Measurements from ENCODE around the gene HASPIN. TPM values are rescaled to one million over a fixed set of nuclear protein-coding genes. Genes with fewer than 3 reads are reported as not detected.

Gene HASPIN
- total RNA-seq, 6 experiments from 2014 or later: 3.5 to 8.0 (median 7.0) TPM

GRCh38 chr17:3739422-3740124 lies 15.9 kb downstream of the HASPIN start:
- H3K27me3 Mint-ChIP-seq (ENCODE audit: insufficient read depth): peaks cover 5% of the 10 kb centered on the region
- no peak overlapping the region for H3K27ac Mint-ChIP-seq
- H3K36me3 Mint-ChIP-seq (ENCODE audit: low read depth): no peaks in the 10 kb centered on the region
- TF ChIP-seq CTCF (IDR thresholded peaks at IDR 0.05): no peak
- no peak for DNase-seq
- H3K4me1 Mint-ChIP-seq (ENCODE audit: low read depth): peaks cover 20% of the 10 kb centered on the region
- H3K4me3 Mint-ChIP-seq: no peak overlapping the region
- no peaks in the 10 kb centered on the region for H3K9me3 Mint-ChIP-seq

- Mint-ChIP-seq H3K4me3 (no peak overlapping the region), H3K9me3 (no peaks in the 10 kb centered on the region), H3K27ac (no peak overlapping the region), H3K36me3 (ENCODE audit: low read depth) (no peaks in the 10 kb centered on the region), H3K4me1 (ENCODE audit: low read depth) (peaks cover 19% of the 10 kb centered on the region), H3K27me3 (ENCODE audit: insufficient read depth) (peaks cover 8% of the 10 kb centered on the region)
- no peak for TF ChIP-seq CTCF (IDR thresholded peaks at IDR 0.05)
- DNase-seq: no peak
Measured at GRCh38 chr17:3740611-3741073, 16.9 kb downstream of the HASPIN start.

GRCh38 chr17:3744014-3744413 lies 20.3 kb downstream of the HASPIN start:
- H3K4me1 Mint-ChIP-seq (ENCODE audit: low read depth): no peaks in the 10 kb centered on the region
- H3K36me3 Mint-ChIP-seq (ENCODE audit: low read depth): no peaks in the 10 kb centered on the region
- peaks cover 12% of the 10 kb centered on the region for H3K27me3 Mint-ChIP-seq (ENCODE audit: insufficient read depth)
- H3K4me3 Mint-ChIP-seq: no peak overlapping the region
- H3K9me3 Mint-ChIP-seq: no peaks in the 10 kb centered on the region
- no peak overlapping the region for H3K27ac Mint-ChIP-seq
- peak; percentile 21 for DNase-seq
- TF ChIP-seq CTCF (IDR thresholded peaks at IDR 0.05): no peak

GRCh38 chr17:3745071-3745470 lies 21.4 kb downstream of the HASPIN start:
- no peak overlapping the region for H3K27ac Mint-ChIP-seq
- no peaks in the 10 kb centered on the region for H3K36me3 Mint-ChIP-seq (ENCODE audit: low read depth)
- H3K4me3 Mint-ChIP-seq: no peak overlapping the region
- DNase-seq: no peak
- H3K9me3 Mint-ChIP-seq: no peaks in the 10 kb centered on the region
- peaks cover 18% of the 10 kb centered on the region for H3K27me3 Mint-ChIP-seq (ENCODE audit: insufficient read depth)
- TF ChIP-seq CTCF (IDR thresholded peaks at IDR 0.05): no peak
- no peaks in the 10 kb centered on the region for H3K4me1 Mint-ChIP-seq (ENCODE audit: low read depth)

GRCh38 chr17:3747805-3748204 lies 24.1 kb downstream of the HASPIN start:
- peaks cover 26% of the 10 kb centered on the region for H3K27me3 Mint-ChIP-seq (ENCODE audit: insufficient read depth)
- H3K4me3 Mint-ChIP-seq: no peak overlapping the region
- TF ChIP-seq CTCF (IDR thresholded peaks at IDR 0.05): no peak
- H3K36me3 Mint-ChIP-seq (ENCODE audit: low read depth): no peaks in the 10 kb centered on the region
- no peak overlapping the region for H3K27ac Mint-ChIP-seq
- no peak for DNase-seq
- H3K9me3 Mint-ChIP-seq: no peaks in the 10 kb centered on the region
- H3K4me1 Mint-ChIP-seq (ENCODE audit: low read depth): no peaks in the 10 kb centered on the region
